ENCODE measurements around the gene GPR21. TPM values are rescaled to one million over a fixed set of nuclear protein-coding genes. Genes with fewer than 3 reads are reported as not detected.
A peak's percentile ranks its signal among the peaks of the same experiment; 100 is the strongest.

The GPR21 gene
- total and polyA plus RNA-seq, 12 donors: 0.14 to 1.7 (median 0.61) TPM; not detected in 3

- Histone ChIP-seq H3K27me3 (no peaks in the 10 kb centered on the region), H3K4me3 (no peak overlapping the region), H3K36me3 (replicated peaks in 1 of 2) (peaks cover 0 to 44% of the 10 kb centered on the region in 2 donors), H3K9me3 (replicated peaks in 1 of 3) (no peaks in the 10 kb centered on the region), H3K27ac (no peak overlapping the region), H3K4me1 (replicated peaks in 1 of 2) (no peaks in the 10 kb centered on the region)
- intact Hi-C loops (cut with DNase I): loop anchor here in 1 of 2 donors (10.0 kb wide), 1 partner anchor 144 kb away; no protein-coding TSS in a partner anchor
- WGBS, 4 donors: 81 to 89% (median 83%) methylated on average over 3 of the region's 3 CpGs
- no peak for DNase-seq
- TF ChIP-seq POLR2A (IDR thresholded peaks at IDR 0.05): no peak
- TF ChIP-seq CTCF (IDR thresholded peaks at IDR 0.05): no peak
Measured at GRCh38 chr9:123080444-123080843, 47.0 kb downstream of the GPR21 start.

- WGBS, 4 donors: 15 to 37% (median 22%) methylated on average over 2 of the region's 2 CpGs
Measured at GRCh38 chr9:123081824-123082223, 48.4 kb downstream of the GPR21 start.

GRCh38 chr9:123083680-123084079, 50.2 kb downstream of the GPR21 start:
- Histone ChIP-seq H3K9me3 (replicated peaks in 1 of 3) (no peaks in the 10 kb centered on the region), H3K27me3 (no peaks in the 10 kb centered on the region), H3K4me1 (replicated peaks in 1 of 2) (no peaks in the 10 kb centered on the region), H3K27ac (no peak overlapping the region), H3K4me3 (no peak overlapping the region), H3K36me3 (replicated peaks in 1 of 2) (peaks cover 0 to 40% of the 10 kb centered on the region in 2 donors)
- TF ChIP-seq POLR2A (IDR thresholded peaks at IDR 0.05) (no peak), CTCF (IDR thresholded peaks at IDR 0.05) (no peak)
- no peak for DNase-seq
- intact Hi-C loops (cut with DNase I): loop anchor here in 1 of 2 donors (10.0 kb wide), 1 partner anchor 141 kb away; no protein-coding TSS in a partner anchor
- 72 to 76% (median 75%) methylated on average over 6 of the region's 6 CpGs for WGBS, 4 donors

More at GRCh38 chr9:123081824-123082223, 48.4 kb downstream of the GPR21 start:
- intact Hi-C loops (cut with DNase I): loop anchor here in 1 of 2 donors (10.0 kb wide), 1 partner anchor 143 kb away; no protein-coding TSS in a partner anchor
- peak in 2 of 7 donors; percentile 30 to 31 for DNase-seq
- Histone ChIP-seq H3K4me3 (no peak overlapping the region), H3K27me3 (no peaks in the 10 kb centered on the region), H3K27ac (no peak overlapping the region), H3K4me1 (replicated peaks in 1 of 2) (no peaks in the 10 kb centered on the region), H3K36me3 (replicated peaks in 1 of 2) (peaks cover 0 to 44% of the 10 kb centered on the region in 2 donors), H3K9me3 (replicated peaks in 1 of 3) (no peaks in the 10 kb centered on the region)
- peak; percentile 62 to 81 (median 72) for TF ChIP-seq CTCF (IDR thresholded peaks at IDR 0.05)
- no peak for TF ChIP-seq POLR2A (IDR thresholded peaks at IDR 0.05)

- 96 to 100% (median 99%) methylated on average over 1 of the region's 1 CpG for WGBS, 4 donors
- DNase-seq: no peak
- intact Hi-C loops (cut with DNase I): loop anchor here in 1 of 2 donors (10.0 kb wide), 1 partner anchor 141 kb away; no protein-coding TSS in a partner anchor
- no peak overlapping the region for H3K4me3 ChIP-seq
- no peak overlapping the region for H3K27ac ChIP-seq
- H3K9me3 ChIP-seq (replicated peaks in 1 of 3): no peaks in the 10 kb centered on the region
- TF ChIP-seq CTCF (IDR thresholded peaks at IDR 0.05) (no peak), POLR2A (IDR thresholded peaks at IDR 0.05) (no peak)
- H3K36me3 ChIP-seq (replicated peaks in 1 of 2): peaks cover 0 to 37% of the 10 kb centered on the region in 2 donors
- no peaks in the 10 kb centered on the region for H3K27me3 ChIP-seq
- no peaks in the 10 kb centered on the region for H3K4me1 ChIP-seq (replicated peaks in 1 of 2)
Measured at GRCh38 chr9:123084256-123084655, 50.8 kb downstream of the GPR21 start.

Small RNAs within 50 kb of the gene (small RNA-seq; reads per million reads assigned to genes)
- 0 reads per million in 2 donors for gene GPR21

Other genes starting within 250 kb of the GPR21 start
- gene OR5C1, start 244.7 kb upstream of the GPR21 start, total RNA-seq: not detected
- gene OR5C1, start 244.7 kb upstream of the GPR21 start, polyA plus RNA-seq: not detected
- not detected for gene OR1K1, start 233.5 kb upstream of the GPR21 start, total RNA-seq
- not detected for gene OR1K1, start 233.5 kb upstream of the GPR21 start, polyA plus RNA-seq
- 10 to 100 TPM; 10.5 to 19.1 (median 15.7) TPM for gene PDCL, start 205.1 kb upstream of the GPR21 start, total RNA-seq
- 10 to 100 TPM in 1 of 3 donors, 1 to 10 TPM in 2; 6.3 to 10.8 (median 6.4) TPM for gene PDCL, start 205.1 kb upstream of the GPR21 start, polyA plus RNA-seq
- 10 to 100 TPM; 22.6 to 42.2 (median 33.0) TPM for gene RC3H2, start 128.3 kb upstream of the GPR21 start, total RNA-seq
- 10 to 100 TPM in 1 of 3 donors, 1 to 10 TPM in 2; 8.0 to 16.3 (median 9.3) TPM for gene RC3H2, start 128.3 kb upstream of the GPR21 start, polyA plus RNA-seq
- gene ZBTB6, start 120.3 kb upstream of the GPR21 start, total RNA-seq: 10 to 100 TPM in 3 of 9 donors, 1 to 10 TPM in 6; 5.2 to 11.6 (median 8.0) TPM
- gene ZBTB6, start 120.3 kb upstream of the GPR21 start, polyA plus RNA-seq: 10 to 100 TPM in 1 of 3 donors, 1 to 10 TPM in 2; 1.8 to 10.9 (median 2.0) TPM
- 1 to 10 TPM; 2.1 to 7.4 (median 5.1) TPM for gene ZBTB26, start 102.2 kb upstream of the GPR21 start, total RNA-seq
- gene ZBTB26, start 102.2 kb upstream of the GPR21 start, polyA plus RNA-seq: 1 to 10 TPM; 1.6 to 5.2 (median 1.7) TPM
- gene RABGAP1, start 92.6 kb upstream of the GPR21 start, total RNA-seq: 10 to 100 TPM; 17.1 to 62.3 (median 36.3) TPM
- gene RABGAP1, start 92.6 kb upstream of the GPR21 start, polyA plus RNA-seq: 10 to 100 TPM in 2 of 3 donors, 1 to 10 TPM in 1; 8.5 to 29.5 (median 11.9) TPM
- gene STRBP, start 234.9 kb downstream of the GPR21 start, total RNA-seq: 10 to 100 TPM in 4 of 9 donors, 1 to 10 TPM in 5; 5.3 to 12.4 (median 8.3) TPM
- 1 to 10 TPM; 4.2 to 8.6 (median 5.1) TPM for gene STRBP, start 234.9 kb downstream of the GPR21 start, polyA plus RNA-seq